ENCODE measurements around the gene PACRGL.

Gene PACRGL

GRCh38 chr4:20700007-20700761 is at the start of gene PACRGL:
PACRGL (plus strand) TSS chr4:20700458; CDS start chr4:20704482, 4,024 bp downstream.
- peak; percentile 84 to 86 for DNase-seq (ENCODE audit: low read depth in 2 of 2)

DNA sequence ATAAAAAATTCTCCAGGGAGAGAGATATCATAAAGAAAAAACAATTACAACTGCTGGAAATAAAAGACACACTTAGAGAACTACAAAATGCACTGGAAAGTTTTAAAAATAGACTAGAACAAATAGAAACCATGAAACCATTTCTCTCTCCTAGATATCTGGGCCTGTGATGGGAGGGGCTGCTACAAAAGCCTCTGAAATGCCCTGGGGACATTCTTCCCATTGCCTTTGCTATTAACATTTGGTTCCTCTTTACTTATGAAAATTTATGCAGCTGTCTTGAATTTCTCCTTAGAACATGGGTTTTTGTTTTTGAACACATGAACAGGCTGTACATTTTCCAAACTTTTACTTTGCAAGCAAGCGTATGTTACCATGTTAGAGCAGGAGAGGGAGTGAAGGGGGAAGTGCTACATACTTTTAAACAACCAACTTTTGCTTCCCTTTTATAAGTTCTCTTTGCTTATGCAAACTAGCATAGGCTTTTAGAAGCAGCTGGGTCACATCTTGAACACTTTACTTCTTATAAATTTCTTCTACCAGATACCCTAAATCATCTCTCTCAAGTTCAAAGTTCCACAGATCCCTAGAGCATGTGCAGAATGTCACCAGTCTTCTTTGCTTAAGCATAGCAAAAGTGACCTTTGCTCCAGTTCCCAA is 47.9 kb upstream of the PACRGL start:
- no peak for DNase-seq (ENCODE audit: low read depth in 2 of 2)

GRCh38 chr4:20658456-20658855 is 41.8 kb upstream of the PACRGL start:
- no peak for DNase-seq (ENCODE audit: low read depth in 2 of 2)

- no peak for DNase-seq (ENCODE audit: low read depth in 2 of 2)
Observed at GRCh38 chr4:20662851-20663250, 37.4 kb upstream of the PACRGL start.

DNA sequence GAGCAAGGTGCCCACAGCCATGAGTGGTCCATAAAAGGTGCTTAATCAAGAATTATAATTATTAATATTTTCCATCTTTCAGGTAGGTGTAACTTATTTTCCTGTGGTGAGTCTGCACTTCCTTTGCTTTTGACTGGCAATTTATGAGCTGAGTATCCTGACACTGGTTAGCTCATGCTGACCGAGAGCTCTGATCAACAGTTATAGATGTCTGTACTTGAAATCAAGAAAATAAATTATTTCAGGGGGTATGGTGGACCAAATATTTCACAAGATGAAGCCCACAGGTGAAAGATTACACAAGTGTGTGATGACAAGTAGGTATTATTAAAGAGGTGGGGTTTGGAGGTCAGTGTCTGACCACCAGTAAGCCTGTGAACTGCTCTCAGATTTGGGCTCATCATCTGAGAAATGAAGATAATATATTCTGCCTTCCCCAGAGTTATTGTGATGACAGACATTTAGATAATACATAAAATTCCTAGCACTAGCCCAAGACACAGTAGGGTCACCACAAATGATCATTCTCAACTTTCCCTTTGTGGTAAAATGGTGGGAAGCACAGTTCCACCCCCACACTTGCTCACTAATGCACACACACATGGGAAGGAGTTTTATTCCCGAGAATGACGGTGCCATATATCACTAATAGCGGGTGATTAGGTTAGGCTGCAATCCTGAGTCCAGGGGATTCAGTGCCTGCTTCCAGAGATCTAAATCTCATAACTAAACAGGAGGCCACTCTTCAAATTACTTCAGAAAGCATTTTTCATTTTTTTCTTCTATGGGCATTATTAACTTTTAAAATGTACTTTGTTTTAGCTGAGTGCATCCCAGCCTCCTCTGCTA is 34.0 kb upstream of the PACRGL start:
- DNase-seq (ENCODE audit: low read depth in 2 of 2) = no peak

GRCh38 chr4:20672262-20672661 is 28.0 kb upstream of the PACRGL start:
- DNase-seq (ENCODE audit: low read depth in 2 of 2) = no peak

GRCh38 chr4:20675786-20676185 is 24.5 kb upstream of the PACRGL start:
- DNase-seq (ENCODE audit: low read depth in 2 of 2) = no peak

DNA sequence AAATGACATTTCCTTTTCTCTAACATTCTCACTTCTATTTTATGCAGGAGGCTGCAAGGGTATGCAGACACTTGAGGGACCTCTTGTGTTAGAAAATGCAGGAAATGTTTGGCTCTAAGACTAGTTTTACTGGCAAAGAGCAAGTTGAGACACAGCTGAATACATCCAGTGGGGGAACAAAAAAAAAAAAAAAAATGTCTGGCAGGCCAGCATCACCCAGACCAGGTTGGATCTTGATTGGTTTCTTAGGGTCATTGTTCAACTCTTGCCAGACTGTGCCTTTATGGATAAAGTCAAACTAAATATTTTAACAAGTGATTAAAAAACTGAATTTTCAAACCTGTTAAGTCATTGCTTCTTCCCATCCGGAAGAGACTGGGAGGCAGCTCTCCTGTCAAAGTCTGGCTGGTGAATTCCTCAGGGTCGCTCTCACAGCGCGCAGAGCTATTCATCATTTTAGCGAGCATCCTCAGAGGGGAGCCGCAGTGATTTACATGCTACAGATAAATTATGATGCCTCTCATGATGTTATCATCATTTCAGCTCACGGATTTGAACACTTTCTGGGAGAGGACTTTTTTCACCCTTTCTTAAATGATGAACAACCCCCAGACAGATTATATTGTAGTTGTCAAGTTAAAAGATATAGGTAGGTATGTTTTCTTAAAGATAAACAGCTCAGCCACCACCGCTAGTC is 23.6 kb upstream of the PACRGL start:
- DNase-seq (ENCODE audit: low read depth in 2 of 2) = no peak

GRCh38 chr4:20678400-20678799 is 21.9 kb upstream of the PACRGL start:
- DNase-seq (ENCODE audit: low read depth in 2 of 2) = no peak

- DNase-seq (ENCODE audit: low read depth in 2 of 2) = no peak
Observed at GRCh38 chr4:20679951-20680350, 20.3 kb upstream of the PACRGL start.

GRCh38 chr4:20680736-20681135 is 19.5 kb upstream of the PACRGL start:
- no peak for DNase-seq (ENCODE audit: low read depth in 2 of 2)

- no peak for DNase-seq (ENCODE audit: low read depth in 2 of 2)
Observed at GRCh38 chr4:20681271-20681670, 19.0 kb upstream of the PACRGL start.

DNA sequence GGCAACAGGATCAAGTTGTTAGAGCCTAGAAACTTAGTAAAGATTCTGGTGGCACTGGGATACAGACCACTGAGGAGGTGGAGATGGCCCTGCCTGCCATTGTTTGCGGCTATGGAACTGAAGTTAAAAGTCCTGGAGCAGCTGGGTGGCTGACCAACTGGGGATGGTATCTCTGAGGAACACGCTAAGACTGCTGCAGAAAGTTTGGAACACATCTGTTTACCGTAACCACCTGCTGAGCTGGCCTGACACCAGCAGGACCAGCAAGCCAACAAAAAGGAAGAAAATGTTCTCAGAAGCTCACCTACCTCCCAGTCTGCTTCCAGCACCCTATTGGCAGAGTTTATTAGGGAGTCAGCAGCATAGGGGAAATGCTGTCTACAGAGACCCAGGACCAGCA is 17.4 kb upstream of the PACRGL start:
- DNase-seq (ENCODE audit: low read depth in 2 of 2) = no peak

GRCh38 chr4:20683766-20684165 is 16.5 kb upstream of the PACRGL start:
- no peak for DNase-seq (ENCODE audit: low read depth in 2 of 2)

DNA sequence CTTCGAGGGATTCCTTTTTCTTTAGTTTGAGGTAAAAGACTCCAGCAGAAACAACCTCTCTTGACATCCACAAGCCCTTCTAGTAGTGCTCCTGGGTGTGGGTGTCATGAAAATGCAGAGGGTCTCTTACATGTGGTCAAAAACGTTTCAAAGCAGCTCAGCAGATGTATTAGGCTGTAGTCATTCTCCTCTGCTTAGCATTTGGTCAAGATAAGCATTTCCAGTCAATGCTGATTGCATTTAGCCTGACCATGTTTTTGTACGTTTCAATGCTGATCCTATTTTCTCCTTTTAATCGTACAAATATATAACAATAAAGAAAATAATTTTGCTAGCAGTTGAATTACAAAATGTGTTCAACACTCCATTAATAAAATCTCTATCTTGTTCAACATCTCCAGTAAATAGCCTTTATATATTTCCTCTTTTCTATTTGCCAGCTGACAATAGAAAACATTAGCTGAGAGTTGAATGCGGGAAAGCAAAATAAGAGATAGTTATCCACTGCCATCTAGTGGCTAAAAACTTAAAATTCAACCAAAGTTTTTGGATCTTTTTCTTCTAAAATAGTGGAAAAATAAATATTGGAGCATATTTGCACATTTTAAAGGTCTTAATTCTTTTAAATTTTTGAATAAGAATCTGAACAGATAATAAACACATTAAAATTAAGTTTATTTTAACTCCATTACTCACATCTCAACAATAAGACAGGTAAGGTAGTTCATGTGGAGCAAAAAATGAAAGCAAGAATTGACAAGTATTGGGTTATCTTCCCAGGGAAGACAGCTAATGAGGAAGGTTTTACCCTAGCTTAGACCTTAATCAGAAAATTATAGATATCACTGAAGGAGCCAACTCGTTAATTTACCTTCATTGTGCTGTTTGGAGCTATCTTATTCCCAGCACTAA is 15.2 kb upstream of the PACRGL start:
- DNase-seq (ENCODE audit: low read depth in 2 of 2) = no peak

GRCh38 chr4:20687864-20688263 is 12.4 kb upstream of the PACRGL start:
- no peak for DNase-seq (ENCODE audit: low read depth in 2 of 2)

DNA sequence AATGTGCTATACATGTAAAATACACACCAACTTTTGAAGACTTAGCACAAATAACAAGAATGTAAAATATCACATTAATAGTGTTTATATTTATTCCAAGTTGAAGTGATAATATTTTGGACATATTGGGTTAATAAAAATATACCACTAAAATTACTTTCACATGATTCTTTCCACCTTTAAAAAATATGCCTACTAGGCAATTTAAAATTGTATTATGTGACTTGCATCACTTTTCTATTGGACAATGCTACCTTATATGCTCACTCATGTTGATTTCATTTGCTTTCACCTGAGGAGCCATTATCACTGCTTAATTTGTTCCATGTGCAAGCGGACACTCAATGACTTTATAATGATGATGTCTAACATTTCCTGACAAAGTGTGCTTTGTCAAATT is 3.4 kb upstream of the PACRGL start:
- no peak for DNase-seq (ENCODE audit: low read depth in 2 of 2)

- no peak for DNase-seq (ENCODE audit: low read depth in 2 of 2)
Observed at GRCh38 chr4:20698382-20698781, 1.9 kb upstream of the PACRGL start.

DNA sequence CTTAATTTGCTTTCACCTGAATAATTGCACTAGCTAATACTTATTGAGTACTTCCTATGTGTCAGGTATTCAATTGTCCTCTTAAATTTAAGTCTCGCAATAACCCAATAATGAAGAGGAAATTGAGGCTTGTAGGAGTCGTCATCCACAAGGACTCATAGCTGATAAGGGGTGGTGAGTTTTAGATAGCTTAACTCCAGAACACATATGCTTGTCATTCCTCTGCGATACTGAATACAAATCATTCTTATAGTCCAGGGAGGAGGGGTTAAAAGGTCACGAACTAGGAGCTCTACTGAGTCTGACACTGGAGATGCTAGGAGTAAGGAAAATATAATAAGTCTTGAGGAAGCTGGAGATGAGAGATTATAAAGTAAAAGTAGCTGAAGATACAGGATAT is 1.4 kb upstream of the PACRGL start:
- no peak for DNase-seq (ENCODE audit: low read depth in 2 of 2)

- DNase-seq (ENCODE audit: low read depth in 2 of 2) = no peak
Observed at GRCh38 chr4:20711335-20711734, 11.1 kb downstream of the PACRGL start.

- no peak for DNase-seq (ENCODE audit: low read depth in 2 of 2)
Observed at GRCh38 chr4:20723019-20723418, 22.8 kb downstream of the PACRGL start.
